SK-N-SH treated with all-trans-retinoic acid at 6 μM for 48 hours (cell line): Measurements from ENCODE around the gene DCP1B.

ENCODE experiments used
- ARNTL ChIP-seq: fragments of 450-650 bp; formaldehyde crosslinking; IDR thresholded peaks from 2 replicates; pipeline ENCODE4 v1.5.0; 2020; ENCODE audit warnings: low read depth, mild to moderate bottlenecking, moderate library complexity, borderline replicate concordance
- CSDC2 ChIP-seq: fragments of 250-450 bp; sonication (Bioruptor Pico); IDR thresholded peaks from 2 replicates; pipeline ENCODE4 v1.5.0; 2020; ENCODE audit warnings: mild to moderate bottlenecking, moderate library complexity
- ISL1 ChIP-seq: fragments of 250-450 bp; sonication (Bioruptor Pico); IDR thresholded peaks from 2 replicates; pipeline ENCODE4 v2.1.2; 2022; ENCODE audit warnings: mild to moderate bottlenecking, moderate library complexity
- PATZ1 ChIP-seq: fragments of 250-450 bp; sonication (Bioruptor Pico); IDR thresholded peaks from 2 replicates; pipeline ENCODE4 v1.8.0; 2020; ENCODE audit warnings: mild to moderate bottlenecking, moderate library complexity, borderline replicate concordance
- RARB ChIP-seq: fragments of 250-450 bp; sonication (Bioruptor Pico); IDR thresholded peaks from 2 replicates; pipeline ENCODE4 v1.8.0; 2021; ENCODE audit warnings: mild to moderate bottlenecking, moderate library complexity
- TOX ChIP-seq: fragments of 250-450 bp; sonication (Bioruptor Pico); IDR thresholded peaks from 2 replicates; pipeline ENCODE4 v1.8.0; 2021; ENCODE audit warnings: mild to moderate bottlenecking, moderate library complexity, borderline replicate concordance
- ZFP3 ChIP-seq: fragments of 250-450 bp; sonication (Bioruptor Pico); IDR thresholded peaks from 2 replicates; pipeline ENCODE4 v1.5.0; 2020; ENCODE audit warnings: mild to moderate bottlenecking, moderate library complexity
- ZFP30 ChIP-seq: fragments of 450-650 bp; formaldehyde crosslinking; IDR thresholded peaks from 2 replicates; pipeline ENCODE4 v1.5.0; 2022; ENCODE audit warnings: mild to moderate bottlenecking, moderate library complexity
- TF ChIP-seq, protein P1 (sequence below): fragments of 250-450 bp; sonication (Bioruptor Pico); IDR thresholded peaks from 2 replicates; pipeline ENCODE4 v1.5.1; 2020; ENCODE audit warnings: low read depth, mild to moderate bottlenecking, moderate library complexity

GRCh38 chr12:1927051-1927680 is 77.1 kb downstream of the DCP1B start:
- TF ChIP-seq PATZ1 (CRISPR knock-in tag) (no peak), TOX (no peak), RARB (CRISPR knock-in tag) (no peak), ZFP30 (CRISPR knock-in tag) (no peak), CSDC2 (CRISPR knock-in tag) (no peak), ZFP3 (no peak), ISL1 (no peak), ARNTL (CRISPR knock-in tag) (no peak)
- TF ChIP-seq, protein P1, sequence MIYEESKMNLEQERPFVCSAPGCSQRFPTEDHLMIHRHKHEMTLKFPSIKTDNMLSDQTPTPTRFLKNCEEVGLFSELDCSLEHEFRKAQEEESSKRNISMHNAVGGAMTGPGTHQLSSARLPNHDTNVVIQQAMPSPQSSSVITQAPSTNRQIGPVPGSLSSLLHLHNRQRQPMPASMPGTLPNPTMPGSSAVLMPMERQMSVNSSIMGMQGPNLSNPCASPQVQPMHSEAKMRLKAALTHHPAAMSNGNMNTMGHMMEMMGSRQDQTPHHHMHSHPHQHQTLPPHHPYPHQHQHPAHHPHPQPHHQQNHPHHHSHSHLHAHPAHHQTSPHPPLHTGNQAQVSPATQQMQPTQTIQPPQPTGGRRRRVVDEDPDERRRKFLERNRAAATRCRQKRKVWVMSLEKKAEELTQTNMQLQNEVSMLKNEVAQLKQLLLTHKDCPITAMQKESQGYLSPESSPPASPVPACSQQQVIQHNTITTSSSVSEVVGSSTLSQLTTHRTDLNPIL (CRISPR knock-in tag) = no peak
